Hair follicle dermal papilla cell (primary cell): ENCODE measurements around the gene PRX. TPM values are rescaled to one million over a fixed set of nuclear protein-coding genes. Genes with fewer than 3 reads are reported as not detected.

Source experiments
- small RNA-seq: library from RNA; depleted of rRNA; stranded (forward); fragments of <200 nt; gene quantifications from one replicate; pipeline ENCODE3, GENCODE V24; 2012
- total RNA-seq: library from RNA; depleted of rRNA; stranded (reverse); fragments of >200 nt; gene quantifications from 2 replicates; pipeline ENCODE4 v1.2.3, GENCODE V29; 2012

Gene PRX
- 2.8 and 3.1 TPM in 2 replicates for total RNA-seq

GRCh38 chr19:40413291-40413845, at the start of gene PRX:
PRX (minus strand) TSS chr19:40413378; CDS start chr19:40407932, 5,446 bp downstream.

GRCh38 chr19:40444000-40444824, 31.0 kb upstream of the PRX start, which contains the start of gene SERTAD3:
SERTAD3 (minus strand) TSS chr19:40444335; CDS start chr19:40442080, 2,255 bp downstream.

GRCh38 chr19:40425450-40426287, 12.5 kb upstream of the PRX start, which contains the start of gene SERTAD1:
SERTAD1 (minus strand) TSS chr19:40425992; CDS start chr19:40423546, 2,446 bp downstream.

GRCh38 chr19:40390084-40390742, 23.0 kb downstream of the PRX start, which contains the start of gene HIPK4:
HIPK4 (minus strand) TSS chr19:40390181; CDS start chr19:40389902, 279 bp downstream.

GRCh38 chr19:40348125-40348913, 64.9 kb downstream of the PRX start, which contains the start of the genes C19orf47 and PLD3:
C19orf47 (minus strand) TSS chr19:40348397; CDS start chr19:40341857, 6,540 bp downstream.
PLD3 (plus strand) TSS chr19:40348695; CDS start chr19:40366484, 17,789 bp downstream.

Small RNAs within 50 kb of the gene (small RNA-seq; reads per million reads assigned to genes)
- gene MIR6796 (not detected), gene RF00017 (not detected)

Other genes starting within 250 kb of the PRX start
- gene MAP3K10, start 222.0 kb downstream of the PRX start, total RNA-seq, result 9.7 and 12.0 TPM in 2 replicates
- gene TTC9B, start 195.0 kb downstream of the PRX start, total RNA-seq, result not detected in 2 replicates
- 0.16 TPM in 1 of 2 replicates, not detected in the other for gene CCNP, start 186.7 kb downstream of the PRX start, total RNA-seq
- 157 and 161 TPM in 2 replicates for gene AKT2, start 128.0 kb downstream of the PRX start, total RNA-seq
- gene C19orf47, start 65.0 kb downstream of the PRX start, total RNA-seq, result 8.1 and 9.7 TPM in 2 replicates
- gene PLD3, start 64.7 kb downstream of the PRX start, total RNA-seq, result 332 and 333 TPM in 2 replicates
- gene HIPK4, start 23.2 kb downstream of the PRX start, total RNA-seq, result 0.12 and 0.49 TPM in 2 replicates
- 12.8 and 14.0 TPM in 2 replicates for gene SERTAD1, start 12.6 kb upstream of the PRX start, total RNA-seq
- 37.6 and 44.9 TPM in 2 replicates for gene SERTAD3, start 31.0 kb upstream of the PRX start, total RNA-seq
- 85.7 and 89.4 TPM in 2 replicates for gene BLVRB, start 52.4 kb upstream of the PRX start, total RNA-seq
- gene SPTBN4, start 53.6 kb upstream of the PRX start, total RNA-seq, result 2.1 and 2.3 TPM in 2 replicates
- 30.4 and 35.4 TPM in 2 replicates for gene SHKBP1, start 163.5 kb upstream of the PRX start, total RNA-seq
- gene LTBP4, start 188.0 kb upstream of the PRX start, total RNA-seq, result 32.6 and 35.1 TPM in 2 replicates